ENCODE measurements around the gene SOX12.

Gene SOX12

DNA sequence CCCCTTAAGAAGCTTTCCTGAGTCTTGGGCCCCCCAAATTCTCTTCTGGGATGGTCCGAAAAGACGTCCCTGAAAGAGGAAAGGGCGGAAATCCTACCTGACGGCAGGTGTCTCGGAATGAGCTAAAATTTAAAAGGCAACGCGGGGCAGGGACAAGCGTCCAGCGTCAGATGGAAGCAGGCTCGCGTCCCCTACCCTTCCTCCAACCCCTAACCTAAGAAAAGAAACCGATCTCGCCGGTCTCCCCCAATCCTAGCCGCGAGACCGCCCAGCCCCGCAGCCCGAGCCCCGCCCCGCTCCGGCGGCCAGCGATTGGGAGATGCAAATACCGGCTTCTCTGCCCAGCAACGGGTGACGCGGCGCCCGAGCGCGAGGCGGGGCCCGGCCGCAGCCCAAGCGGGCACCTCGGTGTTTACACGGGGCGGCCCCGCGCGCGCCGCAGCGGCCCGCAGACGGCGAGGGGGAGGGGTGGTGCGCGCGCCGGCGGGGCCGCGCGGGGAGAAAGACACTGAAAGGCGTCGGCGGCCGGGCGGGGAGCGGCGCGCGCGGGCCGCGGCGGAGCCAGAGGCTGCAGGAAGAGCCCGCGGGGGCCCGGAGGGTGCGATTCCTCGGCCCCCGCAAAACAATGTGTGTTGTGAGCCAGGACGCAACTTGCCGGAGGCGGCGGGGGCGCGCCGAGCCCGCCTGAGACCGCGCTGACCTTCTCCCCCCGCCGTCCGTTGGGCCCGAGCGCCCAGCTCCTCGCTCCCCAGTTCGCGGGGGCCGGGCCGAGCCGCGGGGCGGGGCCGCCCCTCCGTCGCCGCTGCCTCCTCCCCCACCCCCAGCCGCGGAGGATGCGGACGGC, at the start of gene SOX12:
SOX12 (plus strand) TSS at position 508 of the 844 bp plus-strand sequence. CDS start 373 bp downstream, outside the sequence.
- TF ChIP-seq, protein P1, sequence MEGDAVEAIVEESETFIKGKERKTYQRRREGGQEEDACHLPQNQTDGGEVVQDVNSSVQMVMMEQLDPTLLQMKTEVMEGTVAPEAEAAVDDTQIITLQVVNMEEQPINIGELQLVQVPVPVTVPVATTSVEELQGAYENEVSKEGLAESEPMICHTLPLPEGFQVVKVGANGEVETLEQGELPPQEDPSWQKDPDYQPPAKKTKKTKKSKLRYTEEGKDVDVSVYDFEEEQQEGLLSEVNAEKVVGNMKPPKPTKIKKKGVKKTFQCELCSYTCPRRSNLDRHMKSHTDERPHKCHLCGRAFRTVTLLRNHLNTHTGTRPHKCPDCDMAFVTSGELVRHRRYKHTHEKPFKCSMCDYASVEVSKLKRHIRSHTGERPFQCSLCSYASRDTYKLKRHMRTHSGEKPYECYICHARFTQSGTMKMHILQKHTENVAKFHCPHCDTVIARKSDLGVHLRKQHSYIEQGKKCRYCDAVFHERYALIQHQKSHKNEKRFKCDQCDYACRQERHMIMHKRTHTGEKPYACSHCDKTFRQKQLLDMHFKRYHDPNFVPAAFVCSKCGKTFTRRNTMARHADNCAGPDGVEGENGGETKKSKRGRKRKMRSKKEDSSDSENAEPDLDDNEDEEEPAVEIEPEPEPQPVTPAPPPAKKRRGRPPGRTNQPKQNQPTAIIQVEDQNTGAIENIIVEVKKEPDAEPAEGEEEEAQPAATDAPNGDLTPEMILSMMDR (IDR thresholded peaks at IDR 0.05) = no peak

DNA sequence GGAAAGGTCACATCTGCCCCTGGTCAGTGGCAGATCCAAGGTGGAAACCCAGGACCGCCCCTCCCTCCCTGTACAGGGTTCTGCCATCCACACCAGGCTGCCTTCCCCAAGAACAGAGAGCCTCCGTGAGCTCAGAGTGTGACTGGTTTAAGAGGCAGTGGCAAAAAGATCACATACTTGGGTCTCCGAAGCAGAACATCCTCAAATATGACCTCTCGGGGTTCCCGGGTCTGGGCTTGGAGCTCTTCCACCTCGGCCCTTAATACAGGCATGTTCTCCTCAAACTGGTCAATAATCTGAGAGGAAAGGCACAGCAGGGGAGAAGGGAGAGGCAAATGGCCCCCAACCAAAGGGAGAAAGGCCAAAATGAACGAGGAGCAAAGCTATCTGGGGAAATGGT, 49.6 kb upstream of the SOX12 start:
- TF ChIP-seq, protein P1 (IDR thresholded peaks at IDR 0.05) = no peak

DNA sequence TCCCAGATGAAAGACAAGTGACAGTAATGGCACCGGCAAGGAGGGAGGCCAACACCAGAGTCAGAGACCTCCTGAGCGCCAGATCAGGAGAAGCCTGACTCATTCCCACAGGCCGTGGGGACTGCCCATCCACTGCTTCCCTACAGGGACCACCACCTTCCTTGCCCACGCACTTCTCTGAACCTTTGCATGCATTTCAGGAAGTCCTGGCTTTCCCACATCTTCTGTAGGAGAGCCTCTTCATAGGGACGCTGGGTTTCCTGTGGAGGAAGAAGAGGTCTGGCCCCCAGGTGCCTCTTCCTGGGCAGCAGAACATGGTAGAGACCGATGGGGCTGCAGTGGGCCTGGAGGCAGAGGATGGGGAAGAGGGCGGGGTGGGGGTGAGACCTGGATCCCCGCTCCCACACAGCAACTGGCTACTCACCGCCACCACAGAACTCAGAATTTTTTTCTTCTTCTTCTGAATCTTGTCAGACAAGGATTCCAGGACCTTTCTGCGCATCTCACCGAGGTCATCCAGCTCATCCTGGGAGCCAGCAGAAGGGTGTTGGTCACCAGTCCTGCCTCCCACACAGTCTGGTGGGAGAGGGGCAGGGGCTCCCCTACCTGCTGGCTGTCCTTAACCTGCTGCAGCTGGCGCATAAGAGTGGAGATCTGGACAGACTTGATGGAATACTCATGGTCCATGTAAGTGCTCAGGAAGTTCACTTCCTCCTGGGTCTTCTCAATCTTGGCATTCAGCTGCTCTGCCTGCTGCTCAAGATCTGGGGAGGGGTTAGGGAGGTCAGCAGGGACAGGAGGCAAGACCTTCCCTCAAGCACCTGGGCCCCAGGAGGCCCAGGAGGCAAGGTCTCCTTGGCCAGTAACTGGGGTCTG, 48.5 kb upstream of the SOX12 start:
- TF ChIP-seq, protein P1 (IDR thresholded peaks at IDR 0.05) = no peak

DNA sequence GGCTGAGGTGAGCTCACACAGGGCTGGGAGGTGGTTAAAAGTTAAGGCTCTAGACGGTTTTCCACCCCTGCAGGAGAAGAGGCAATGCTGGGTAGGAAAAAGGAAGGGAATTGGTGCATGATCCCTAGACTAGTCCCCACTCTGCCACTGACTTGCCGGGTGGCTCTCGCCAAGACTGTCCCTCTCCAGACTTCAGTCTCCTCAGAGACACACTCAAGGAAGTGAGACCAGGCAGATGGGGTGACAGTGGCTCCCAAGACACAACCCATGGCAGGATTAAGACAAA, 47.9 kb upstream of the SOX12 start:
- TF ChIP-seq, protein P1 (IDR thresholded peaks at IDR 0.05) = no peak

DNA sequence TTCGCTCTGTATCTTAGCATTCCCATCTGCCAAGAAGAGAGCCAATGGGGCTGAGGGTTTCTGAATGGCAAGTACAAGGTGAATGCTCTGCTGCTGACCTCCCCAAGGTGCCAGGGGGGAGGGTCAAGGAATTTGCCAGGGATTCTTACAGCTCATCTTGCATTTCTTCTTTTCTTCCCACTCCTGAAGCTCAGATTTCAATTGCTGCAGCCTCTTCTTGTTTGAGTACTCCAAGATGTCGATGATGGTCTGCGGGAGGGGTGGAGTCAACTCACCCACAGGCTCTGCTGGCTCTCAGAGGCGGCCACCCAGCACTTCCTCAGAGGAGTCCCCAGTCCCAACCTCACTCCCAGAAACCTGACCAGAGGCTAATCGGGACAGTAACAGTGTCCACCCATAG, 47.2 kb upstream of the SOX12 start:
- TF ChIP-seq, protein P1 (IDR thresholded peaks at IDR 0.05) = no peak

DNA sequence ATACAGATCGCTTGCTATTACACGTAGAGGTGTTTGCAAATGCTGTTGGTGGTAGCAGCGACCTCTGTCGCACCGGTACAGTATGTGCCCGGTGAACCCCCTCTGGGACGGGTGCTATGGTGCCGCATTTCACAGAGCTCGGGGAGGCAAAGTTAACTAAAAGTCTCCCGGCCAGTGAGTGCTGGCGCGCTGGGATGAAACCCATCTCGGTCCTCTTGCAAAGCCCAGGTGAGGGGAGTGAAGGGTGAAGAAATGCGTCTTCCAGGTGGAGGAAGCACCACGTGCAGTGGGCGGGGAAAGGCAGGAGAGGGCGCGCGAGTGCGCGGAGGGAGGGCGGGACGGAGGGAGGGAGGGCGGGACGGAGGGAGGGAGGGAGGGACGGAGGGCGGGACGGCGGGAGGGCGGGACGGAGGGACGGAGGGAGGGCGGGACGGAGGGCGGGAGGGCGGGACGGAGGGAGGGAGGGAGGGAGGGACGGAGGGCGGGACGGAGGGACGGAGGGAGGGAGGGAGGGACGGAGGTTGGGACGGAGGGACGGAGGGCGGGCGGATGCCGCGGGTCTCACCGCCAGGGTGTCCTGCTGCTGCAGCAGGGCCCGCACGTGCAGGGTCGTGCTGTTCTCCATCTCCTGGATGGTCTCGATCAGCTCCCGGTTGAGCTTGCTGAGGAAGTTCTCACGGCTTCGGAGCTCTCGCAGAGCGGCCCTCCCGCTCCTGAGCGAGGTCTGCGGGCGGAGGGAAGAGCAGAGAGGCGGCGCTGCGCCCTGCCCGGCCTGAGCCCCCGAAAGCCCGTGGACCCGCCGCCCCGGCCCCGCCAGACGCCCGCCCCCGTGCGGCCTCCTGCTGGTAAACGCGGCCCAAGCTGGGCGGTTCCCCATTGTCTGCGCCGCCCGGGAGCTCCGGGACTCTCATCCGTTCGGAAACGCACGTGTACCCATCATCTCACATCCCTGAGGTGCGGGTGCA, 46.5 kb upstream of the SOX12 start:
- TF ChIP-seq, protein P1 (IDR thresholded peaks at IDR 0.05) = no peak

DNA sequence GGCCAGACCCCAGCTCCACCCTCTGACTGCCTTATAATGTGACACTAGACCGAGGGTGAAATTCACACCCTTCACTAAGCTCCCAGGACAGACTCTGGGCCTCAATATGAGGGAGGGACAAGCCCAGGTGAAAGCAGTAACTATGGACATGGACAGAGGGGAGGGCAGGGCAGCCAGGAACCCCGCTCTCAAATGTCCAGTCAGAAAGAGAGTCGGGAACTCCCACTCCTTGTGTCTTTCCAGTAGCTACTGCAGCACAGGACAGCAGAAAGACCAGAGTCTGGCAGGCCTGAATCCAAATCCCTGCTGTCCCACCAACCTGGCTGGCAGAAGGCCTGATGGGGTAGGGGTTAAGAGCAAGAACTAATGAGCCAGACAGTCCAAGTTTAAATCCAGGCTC, 41.2 kb upstream of the SOX12 start:
- TF ChIP-seq, protein P1 (IDR thresholded peaks at IDR 0.05) = no peak
